ENCODE data around the gene ZNF579.
"Not testable (repeated sequence)": the region's sequence is repeated elsewhere in the genome, so short reads cannot be mapped to it uniquely, and the experiment has no call there.

The ZNF579 gene

GRCh38 chr19:55535173-55535964 is 45.3 kb downstream of the ZNF579 start:
- H3K9me3 ChIP-seq = no peaks in the 10 kb centered on the region
- no peak overlapping the region for H3K27ac ChIP-seq
- no peaks in the 10 kb centered on the region for H3K4me1 ChIP-seq (ENCODE audit: control insufficient read depth in 1 of 2, insufficient read depth in 1 of 2, low read depth in 1 of 2, low read length in 1 of 2)
- H3K36me3 ChIP-seq = no peaks in the 10 kb centered on the region
- no peaks in the 10 kb centered on the region for H3K27me3 ChIP-seq
- no peak for TF ChIP-seq CTCF (IDR thresholded peaks at IDR 0.05)
- no peak overlapping the region for H3K4me3 ChIP-seq (ENCODE audit: low read depth in 1 of 2, low read length in 1 of 2)

- not testable (repeated sequence) for H3K4me1 ChIP-seq (ENCODE audit: control insufficient read depth in 1 of 2, insufficient read depth in 1 of 2, low read depth in 1 of 2, low read length in 1 of 2); H3K4me3 ChIP-seq (ENCODE audit: low read depth in 1 of 2, low read length in 1 of 2); H3K27me3 ChIP-seq; H3K9me3 ChIP-seq; H3K27ac ChIP-seq; H3K36me3 ChIP-seq
Observed at GRCh38 chr19:55534280-55534679, 46.4 kb downstream of the ZNF579 start.

- peaks cover 7% of the 10 kb centered on the region for H3K27me3 ChIP-seq
- no peaks in the 10 kb centered on the region for H3K36me3 ChIP-seq
- no peaks in the 10 kb centered on the region for H3K9me3 ChIP-seq
- no peak overlapping the region for H3K27ac ChIP-seq
- TF ChIP-seq CTCF (IDR thresholded peaks at IDR 0.05) = no peak
- no peaks in the 10 kb centered on the region for H3K4me1 ChIP-seq (ENCODE audit: control insufficient read depth in 1 of 2, insufficient read depth in 1 of 2, low read depth in 1 of 2, low read length in 1 of 2)
- H3K4me3 ChIP-seq (ENCODE audit: low read depth in 1 of 2, low read length in 1 of 2) = no peak overlapping the region
Observed at GRCh38 chr19:55530996-55531395, 49.7 kb downstream of the ZNF579 start.

GRCh38 chr19:55529636-55530234 is 50.9 kb downstream of the ZNF579 start:
- H3K27me3 ChIP-seq = peaks cover 16% of the 10 kb centered on the region
- H3K27ac ChIP-seq = no peak overlapping the region
- no peaks in the 10 kb centered on the region for H3K9me3 ChIP-seq
- no peak for TF ChIP-seq CTCF (IDR thresholded peaks at IDR 0.05)
- no peak overlapping the region for H3K4me3 ChIP-seq (ENCODE audit: low read depth in 1 of 2, low read length in 1 of 2)
- no peaks in the 10 kb centered on the region for H3K36me3 ChIP-seq
- H3K4me1 ChIP-seq (ENCODE audit: control insufficient read depth in 1 of 2, insufficient read depth in 1 of 2, low read depth in 1 of 2, low read length in 1 of 2) = no peaks in the 10 kb centered on the region

- Histone ChIP-seq H3K9me3 (no peaks in the 10 kb centered on the region), H3K4me3 (ENCODE audit: low read depth in 1 of 2, low read length in 1 of 2) (no peak overlapping the region), H3K4me1 (ENCODE audit: control insufficient read depth in 1 of 2, insufficient read depth in 1 of 2, low read depth in 1 of 2, low read length in 1 of 2) (no peaks in the 10 kb centered on the region), H3K27me3 (peaks cover 28% of the 10 kb centered on the region), H3K36me3 (no peaks in the 10 kb centered on the region), H3K27ac (no peak overlapping the region)
- TF ChIP-seq CTCF (IDR thresholded peaks at IDR 0.05) = no peak
Observed at GRCh38 chr19:55528030-55528803, 52.4 kb downstream of the ZNF579 start.
